Glutamatergic neuron (in vitro differentiated cells): ENCODE results near the gene REPS1. TPM values are rescaled to one million over a fixed set of nuclear protein-coding genes. Genes with fewer than 3 reads are reported as not detected.
A peak's percentile ranks its signal among the peaks of the same experiment; 100 is the strongest.

ENCODE experiments used
- DNase-seq: peaks from one replicate; pipeline ENCODE4 v3.0.0; 2022
- H3K27ac Mint-ChIP-seq: one replicate; pipeline ENCODE4 v1.8.0; 2020; ENCODE audit warnings: mild to moderate bottlenecking, mixed read lengths, inconsistent platforms; ENCODE audit not compliant: unreplicated experiment
- H3K27me3 Mint-ChIP-seq: one replicate; pipeline ENCODE4 v1.8.0; 2020; ENCODE audit warnings: mild to moderate bottlenecking, moderate library complexity, mixed read lengths, inconsistent platforms; ENCODE audit not compliant: unreplicated experiment
- H3K36me3 Mint-ChIP-seq: one replicate; pipeline ENCODE4 v1.8.0; 2020; ENCODE audit warnings: mild to moderate bottlenecking, mixed read lengths, inconsistent platforms; ENCODE audit not compliant: unreplicated experiment
- H3K4me1 Mint-ChIP-seq: one replicate; pipeline ENCODE4 v1.8.0; 2020; ENCODE audit warnings: mild to moderate bottlenecking, low read depth, mixed read lengths, inconsistent platforms; ENCODE audit not compliant: unreplicated experiment
- H3K4me3 Mint-ChIP-seq: one replicate; pipeline ENCODE4 v1.8.0; 2020; ENCODE audit warnings: mild to moderate bottlenecking, mixed read lengths, inconsistent platforms; ENCODE audit not compliant: unreplicated experiment
- H3K9me3 Mint-ChIP-seq: one replicate; pipeline ENCODE4 v1.8.0; 2020; ENCODE audit warnings: mild to moderate bottlenecking, moderate library complexity, mixed read lengths, inconsistent platforms; ENCODE audit not compliant: unreplicated experiment
- total RNA-seq: library from RNA; stranded (reverse); fragmentation: NEBNext Ultra II Directional; extraction: Animal tissue kit (Norgen Biotek cat#: 25700); gene quantifications from one replicate; pipeline ENCODE4 v1.2.1, GENCODE V29; 2021; ENCODE audit not compliant: unreplicated experiment
- TF ChIP-seq, protein P1 (sequence below): fragments of 200-600 bp; sonication (generic); IDR thresholded peaks from one replicate; pipeline ENCODE4 v1.5.0; 2021; ENCODE audit not compliant: partially characterized antibody, unreplicated experiment

REPS1 gene
- total RNA-seq, 1 donor from 2014 or later: 103 TPM

DNA sequence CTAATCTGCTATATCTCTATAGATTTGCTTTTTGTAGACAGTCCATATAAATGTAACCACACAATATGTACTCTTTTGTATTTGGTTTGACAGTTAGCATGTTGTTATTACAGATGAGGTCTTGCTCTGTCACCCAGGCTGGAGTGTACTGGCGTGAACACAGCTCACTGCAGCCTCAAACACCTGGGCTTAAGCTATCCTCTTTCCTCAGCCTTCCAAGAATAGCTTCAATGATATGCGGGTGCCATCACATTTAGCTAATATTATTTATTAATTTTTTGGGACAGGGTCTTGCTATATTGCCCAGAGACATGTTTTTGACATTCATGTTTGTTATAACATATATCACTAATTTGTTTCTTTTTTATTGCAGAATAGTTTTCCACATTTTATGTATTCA, 10.8 kb downstream of the REPS1 start:
- Mint-ChIP-seq H3K4me1 (peaks cover 28% of the 10 kb centered on the region), H3K27ac (no peak overlapping the region), H3K4me3 (no peak overlapping the region), H3K36me3 (no peaks in the 10 kb centered on the region), H3K27me3 (no peaks in the 10 kb centered on the region), H3K9me3 (no peaks in the 10 kb centered on the region)
- DNase-seq: no peak
- TF ChIP-seq, protein P1, sequence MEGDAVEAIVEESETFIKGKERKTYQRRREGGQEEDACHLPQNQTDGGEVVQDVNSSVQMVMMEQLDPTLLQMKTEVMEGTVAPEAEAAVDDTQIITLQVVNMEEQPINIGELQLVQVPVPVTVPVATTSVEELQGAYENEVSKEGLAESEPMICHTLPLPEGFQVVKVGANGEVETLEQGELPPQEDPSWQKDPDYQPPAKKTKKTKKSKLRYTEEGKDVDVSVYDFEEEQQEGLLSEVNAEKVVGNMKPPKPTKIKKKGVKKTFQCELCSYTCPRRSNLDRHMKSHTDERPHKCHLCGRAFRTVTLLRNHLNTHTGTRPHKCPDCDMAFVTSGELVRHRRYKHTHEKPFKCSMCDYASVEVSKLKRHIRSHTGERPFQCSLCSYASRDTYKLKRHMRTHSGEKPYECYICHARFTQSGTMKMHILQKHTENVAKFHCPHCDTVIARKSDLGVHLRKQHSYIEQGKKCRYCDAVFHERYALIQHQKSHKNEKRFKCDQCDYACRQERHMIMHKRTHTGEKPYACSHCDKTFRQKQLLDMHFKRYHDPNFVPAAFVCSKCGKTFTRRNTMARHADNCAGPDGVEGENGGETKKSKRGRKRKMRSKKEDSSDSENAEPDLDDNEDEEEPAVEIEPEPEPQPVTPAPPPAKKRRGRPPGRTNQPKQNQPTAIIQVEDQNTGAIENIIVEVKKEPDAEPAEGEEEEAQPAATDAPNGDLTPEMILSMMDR: no peak

DNA sequence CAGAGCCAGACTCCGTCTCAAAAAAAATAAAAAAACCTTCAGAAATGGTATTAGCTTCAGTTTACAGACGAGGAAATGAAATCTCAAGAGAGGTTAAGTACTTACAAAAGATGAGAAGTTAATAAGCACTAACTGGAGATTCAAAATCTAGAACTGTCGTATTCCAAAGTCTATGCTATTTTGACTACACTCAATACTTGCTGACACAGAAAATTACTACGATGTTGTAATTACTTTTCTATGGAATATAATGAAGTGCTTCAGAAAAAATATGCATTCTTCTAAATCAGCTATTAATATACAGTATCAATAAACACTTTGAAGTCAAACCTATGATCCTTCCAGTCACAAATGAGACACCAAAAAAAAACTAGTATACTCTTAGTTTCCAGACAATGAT, 12.2 kb downstream of the REPS1 start:
- Mint-ChIP-seq H3K27me3 (no peaks in the 10 kb centered on the region), H3K36me3 (no peaks in the 10 kb centered on the region), H3K4me3 (no peak overlapping the region), H3K4me1 (peaks cover 32% of the 10 kb centered on the region), H3K27ac (no peak overlapping the region), H3K9me3 (no peaks in the 10 kb centered on the region)
- DNase-seq: no peak
- TF ChIP-seq, protein P1: no peak

DNA sequence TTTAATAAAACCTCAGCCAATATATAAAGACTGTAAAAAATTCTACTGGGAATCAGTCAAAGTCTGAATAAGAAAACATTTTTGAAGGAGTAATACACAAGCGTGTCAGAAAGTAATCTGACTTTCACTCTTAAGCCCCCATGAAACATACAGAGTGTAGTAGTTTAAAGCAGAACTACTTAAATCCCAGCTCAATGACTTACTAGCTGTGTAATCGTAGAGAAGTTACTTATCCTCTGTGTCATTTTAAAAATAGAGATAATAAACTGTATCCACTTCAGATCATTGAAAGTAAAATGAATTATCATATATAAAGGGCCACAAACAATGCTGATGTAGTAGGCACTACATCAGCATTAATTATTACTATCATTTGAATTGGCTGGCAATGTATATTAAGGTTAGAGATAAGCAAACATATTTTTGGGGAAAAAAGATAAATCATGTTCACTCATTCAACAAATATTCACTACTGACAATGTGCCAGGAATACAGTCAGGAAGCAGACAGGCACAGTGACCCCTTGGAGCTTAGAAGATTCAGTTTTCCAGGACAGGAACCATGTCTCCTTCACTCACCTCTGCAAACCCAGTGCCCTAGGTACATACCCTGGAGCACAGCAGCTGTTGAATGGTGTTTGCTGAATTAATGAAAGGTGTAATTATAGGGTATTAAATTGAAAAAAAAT, 14.4 kb downstream of the REPS1 start:
- Mint-ChIP-seq H3K27me3 (no peaks in the 10 kb centered on the region), H3K4me1 (peaks cover 22% of the 10 kb centered on the region), H3K27ac (no peak overlapping the region), H3K4me3 (no peak overlapping the region), H3K36me3 (no peaks in the 10 kb centered on the region), H3K9me3 (no peaks in the 10 kb centered on the region)
- DNase-seq: no peak
- TF ChIP-seq, protein P1: no peak

DNA sequence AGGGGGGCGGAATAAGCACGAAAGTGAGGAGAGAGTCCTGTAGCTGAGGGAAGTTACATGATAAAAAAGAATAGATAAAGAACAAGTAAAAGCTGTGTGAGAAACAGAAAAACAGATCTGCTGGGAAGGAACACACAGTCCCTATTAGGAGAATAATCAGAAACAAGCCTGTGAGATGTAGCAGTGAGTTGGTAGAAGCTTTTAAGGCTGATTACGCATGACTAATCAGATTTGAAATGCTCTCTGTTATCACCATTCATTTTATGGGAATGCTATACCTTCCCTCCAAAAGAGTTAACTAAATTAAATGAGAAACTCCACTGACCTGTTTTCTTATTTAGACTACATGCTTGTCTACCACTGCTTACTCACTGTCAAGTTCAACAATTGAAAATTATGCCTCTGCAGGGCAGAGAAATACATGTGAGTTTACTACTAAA, 15.8 kb downstream of the REPS1 start:
- no peaks in the 10 kb centered on the region for H3K36me3 Mint-ChIP-seq
- TF ChIP-seq, protein P1: no peak
- H3K4me1 Mint-ChIP-seq: peaks cover 24% of the 10 kb centered on the region
- no peak overlapping the region for H3K4me3 Mint-ChIP-seq
- H3K9me3 Mint-ChIP-seq: no peaks in the 10 kb centered on the region
- H3K27me3 Mint-ChIP-seq: peaks cover 2% of the 10 kb centered on the region
- DNase-seq: no peak
- H3K27ac Mint-ChIP-seq: no peak overlapping the region

DNA sequence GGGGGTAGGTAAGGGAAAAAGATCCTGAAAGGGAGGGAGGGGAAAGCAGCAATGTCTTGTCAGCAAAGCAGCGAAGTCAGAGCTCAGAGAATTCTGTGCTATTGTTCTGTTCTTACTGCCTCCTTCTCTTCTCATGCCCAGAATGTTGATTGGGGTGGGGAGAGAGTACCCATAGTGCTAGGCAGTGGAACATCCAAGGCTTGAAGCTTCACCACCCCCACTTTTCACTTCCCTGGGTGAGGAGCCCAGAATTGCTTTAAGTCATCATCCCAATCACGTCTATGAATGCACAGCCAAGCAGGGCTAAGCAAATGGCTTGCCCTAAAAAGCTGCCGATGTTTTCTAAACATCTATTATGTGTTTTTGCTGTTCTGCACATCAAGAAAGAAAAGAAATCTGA, 16.5 kb downstream of the REPS1 start:
- Mint-ChIP-seq H3K36me3 (no peaks in the 10 kb centered on the region), H3K4me1 (peaks cover 26% of the 10 kb centered on the region), H3K27ac (no peak overlapping the region), H3K9me3 (no peaks in the 10 kb centered on the region), H3K4me3 (peak overlapping the region; percentile 17), H3K27me3 (peaks cover 2% of the 10 kb centered on the region)
- TF ChIP-seq, protein P1: no peak
- DNase-seq: no peak
